OCI-LY7 (cell line): ENCODE measurements around the gene GREB1. TPM values are rescaled to one million over a fixed set of nuclear protein-coding genes. Genes with fewer than 3 reads are reported as not detected.

Source experiments
- BruUV-seq: library from RNA; stranded (reverse); fragments of 400-500 nt; replicated peaks from 2 replicates; lab custom pipeline; 2021; lab: Mats Ljungman, UMichigan
- CTCF ChIA-PET: fragments of 300-600 bp; sonication (Branson Sonifier 250); formaldehyde crosslinking; loops from one replicate; lab custom pipeline; 2022; ENCODE audit warnings: antibody characterized with exemption; ENCODE audit not compliant: unreplicated experiment; lab: Charles Lee
- POLR2A ChIA-PET: fragments of 300-600 bp; sonication (Branson Sonifier 250); formaldehyde crosslinking; loops from one replicate; lab custom pipeline; 2022; ENCODE audit warnings: antibody characterized with exemption; lab: Charles Lee
- DNase-seq: peaks from one replicate; pipeline ENCODE4 v3.0.0-alpha.2; 2015; ENCODE audit warnings: low spot score
- H2AFZ ChIP-seq: fragments of 200-600 bp; sonication (generic), shearing (Covaris generic); 2 replicates; pipeline ENCODE4 v1.6.1; 2014; ENCODE audit warnings: mild to moderate bottlenecking, antibody characterized with exemption, low read length, moderate library complexity
- H3K27ac ChIP-seq: fragments of 200-600 bp; sonication (generic); 2 replicates; pipeline ENCODE4 v1.5.1; 2014; ENCODE audit warnings: mixed run types, low read depth, mild to moderate bottlenecking, moderate library complexity, low read length, inconsistent platforms; ENCODE audit not compliant: poor library complexity, severe bottlenecking
- H3K36me3 ChIP-seq: fragments of 200-600 bp; sonication (generic); 2 replicates; pipeline ENCODE4 v1.6.1; 2014; ENCODE audit warnings: mild to moderate bottlenecking, antibody characterized with exemption, low read length, moderate library complexity, mixed read lengths; ENCODE audit not compliant: insufficient read depth
- H3K4me1 ChIP-seq: fragments of 200-600 bp; sonication (generic); 2 replicates; pipeline ENCODE4 v1.5.1; 2014; ENCODE audit warnings: mild to moderate bottlenecking, low read length; ENCODE audit not compliant: insufficient read depth, poor library complexity, severe bottlenecking
- H3K4me2 ChIP-seq: fragments of 200-600 bp; sonication (generic); 2 replicates; pipeline ENCODE4 v1.6.1; 2014; ENCODE audit warnings: mild to moderate bottlenecking, low read length
- H3K4me3 ChIP-seq: fragments of 200-600 bp; sonication (generic); 2 replicates; pipeline ENCODE4 v1.5.1; 2014; ENCODE audit warnings: mild to moderate bottlenecking, low read depth, low read length; ENCODE audit not compliant: poor library complexity, severe bottlenecking
- H3K79me2 ChIP-seq: fragments of 200-600 bp; sonication (generic); 2 replicates; pipeline ENCODE4 v1.6.1; 2016; ENCODE audit warnings: low read depth, mild to moderate bottlenecking, low read length, moderate library complexity, mixed read lengths; ENCODE audit not compliant: insufficient read depth
- H3K9me2 ChIP-seq: fragments of 200-600 bp; sonication (generic); 2 replicates; pipeline ENCODE4 v1.6.1; 2016; ENCODE audit warnings: mild to moderate bottlenecking, low read length, mixed read lengths; ENCODE audit not compliant: insufficient read depth
- H3K9me3 ChIP-seq: fragments of 200-600 bp; sonication (generic); 2 replicates; pipeline ENCODE4 v1.6.1; 2014; ENCODE audit warnings: mild to moderate bottlenecking, mixed run types, low read length, mixed read lengths
- H4K20me1 ChIP-seq: fragments of 200-600 bp; sonication (generic); 2 replicates; pipeline ENCODE4 v1.6.1; 2014; ENCODE audit warnings: mild to moderate bottlenecking, antibody characterized with exemption, low read length, moderate library complexity, mixed read lengths; ENCODE audit not compliant: insufficient read depth
- EZH2phosphoT487 ChIP-seq: fragments of 200-600 bp; sonication (generic); IDR thresholded peaks from 2 replicates; pipeline ENCODE4 v1.6.1; 2018; ENCODE audit warnings: low read depth, borderline replicate concordance, mild to moderate bottlenecking, mixed run types, antibody characterized with exemption, low read length, moderate library complexity, mixed read lengths
- intact Hi-C: fragments of 100-400 bp; cut with micrococcal nuclease; formaldehyde crosslinking; loops from one replicate; pipeline ENCODE4 v1.10.0; 2022; ENCODE audit not compliant: unreplicated experiment
- total RNA-seq, 2 experiments: library from RNA; depleted of rRNA in 1 of 2; stranded (reverse); fragments of >200 nt in 1 of 2; shearing (Covaris generic) in 1 of 2; gene quantifications; 2 replicates each; pipeline ENCODE4 v1.2.3, GENCODE V29; 2014 to 2022
- TF ChIP-seq, protein P1 (sequence below): fragments of 200-600 bp; sonication (generic); conservative IDR thresholded peaks from 2 replicates; pipeline ENCODE4 v1.5.1; 2014; ENCODE audit warnings: mild to moderate bottlenecking, antibody characterized with exemption, low read length, moderate library complexity, mixed read lengths

GREB1 gene
- total RNA-seq, 2 experiments from 2014 or later: 3.5 to 8.4 TPM

GRCh38 chr2:11495844-11496681 lies 37.8 kb upstream of the GREB1 start:
- no TSS peak for BruUV-seq
- Histone ChIP-seq H3K9me2 (no peaks in the 10 kb centered on the region), H4K20me1 (no peaks in the 10 kb centered on the region), H3K4me1 (no peaks in the 10 kb centered on the region), H3K4me3 (no peak overlapping the region), H3K9me3 (no peaks in the 10 kb centered on the region), H3K27ac (no peak overlapping the region), H3K36me3 (no peaks in the 10 kb centered on the region), H3K4me2 (no peak overlapping the region), H2AFZ (no peak overlapping the region), H3K79me2 (no peaks in the 10 kb centered on the region)
- TF ChIP-seq, protein P1, sequence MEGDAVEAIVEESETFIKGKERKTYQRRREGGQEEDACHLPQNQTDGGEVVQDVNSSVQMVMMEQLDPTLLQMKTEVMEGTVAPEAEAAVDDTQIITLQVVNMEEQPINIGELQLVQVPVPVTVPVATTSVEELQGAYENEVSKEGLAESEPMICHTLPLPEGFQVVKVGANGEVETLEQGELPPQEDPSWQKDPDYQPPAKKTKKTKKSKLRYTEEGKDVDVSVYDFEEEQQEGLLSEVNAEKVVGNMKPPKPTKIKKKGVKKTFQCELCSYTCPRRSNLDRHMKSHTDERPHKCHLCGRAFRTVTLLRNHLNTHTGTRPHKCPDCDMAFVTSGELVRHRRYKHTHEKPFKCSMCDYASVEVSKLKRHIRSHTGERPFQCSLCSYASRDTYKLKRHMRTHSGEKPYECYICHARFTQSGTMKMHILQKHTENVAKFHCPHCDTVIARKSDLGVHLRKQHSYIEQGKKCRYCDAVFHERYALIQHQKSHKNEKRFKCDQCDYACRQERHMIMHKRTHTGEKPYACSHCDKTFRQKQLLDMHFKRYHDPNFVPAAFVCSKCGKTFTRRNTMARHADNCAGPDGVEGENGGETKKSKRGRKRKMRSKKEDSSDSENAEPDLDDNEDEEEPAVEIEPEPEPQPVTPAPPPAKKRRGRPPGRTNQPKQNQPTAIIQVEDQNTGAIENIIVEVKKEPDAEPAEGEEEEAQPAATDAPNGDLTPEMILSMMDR: no peak
- TF ChIP-seq EZH2phosphoT487: no peak
- intact Hi-C loops: no loop called here
- ChIA-PET CTCF (no interaction called here), POLR2A (no interaction called here)
- no peak for DNase-seq

GRCh38 chr2:11498543-11499034 lies 35.3 kb upstream of the GREB1 start:
- DNase-seq: no peak
- Histone ChIP-seq H3K79me2 (no peaks in the 10 kb centered on the region), H3K9me2 (no peaks in the 10 kb centered on the region), H3K4me3 (no peak overlapping the region), H4K20me1 (no peaks in the 10 kb centered on the region), H3K36me3 (no peaks in the 10 kb centered on the region), H3K4me1 (no peaks in the 10 kb centered on the region), H3K4me2 (no peak overlapping the region), H3K9me3 (no peaks in the 10 kb centered on the region), H2AFZ (no peak overlapping the region), H3K27ac (no peak overlapping the region)
- ChIA-PET CTCF (no interaction called here), POLR2A (no interaction called here)
- no TSS peak for BruUV-seq
- TF ChIP-seq EZH2phosphoT487: no peak
- TF ChIP-seq, protein P1: no peak
- intact Hi-C loops: no loop called here
